Measurements from ENCODE around the gene TNIK.

DNA sequence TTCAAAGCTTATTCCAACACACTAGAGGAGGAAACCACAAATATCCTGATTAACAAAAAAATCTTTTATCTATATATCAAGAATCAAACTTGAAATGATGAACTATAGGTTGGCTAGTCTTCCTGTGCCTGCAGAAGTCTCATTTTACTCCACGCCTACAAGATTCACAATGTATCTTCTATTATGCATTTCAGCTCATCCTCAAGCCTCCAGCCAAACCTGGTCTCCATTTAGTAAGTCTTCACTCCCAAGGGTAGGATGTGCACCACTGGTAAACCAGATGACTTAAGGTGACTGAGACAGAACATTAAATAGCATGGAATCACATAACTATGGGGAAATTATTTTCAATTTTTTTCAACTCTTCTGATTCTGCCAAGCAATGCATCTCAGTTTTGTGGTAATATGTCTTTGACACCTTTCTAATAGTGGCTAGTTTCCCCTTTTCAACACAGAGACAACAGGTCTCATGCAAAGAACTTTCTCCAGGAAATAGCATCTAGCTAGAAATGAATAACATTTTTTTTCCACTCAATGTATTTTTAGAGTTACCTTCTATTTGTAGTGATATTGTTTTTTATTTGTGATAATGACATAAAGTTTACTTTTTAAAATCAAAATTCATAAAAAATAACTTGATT, 166.9 kb downstream of the TNIK start:
- TF ChIP-seq, protein P1, sequence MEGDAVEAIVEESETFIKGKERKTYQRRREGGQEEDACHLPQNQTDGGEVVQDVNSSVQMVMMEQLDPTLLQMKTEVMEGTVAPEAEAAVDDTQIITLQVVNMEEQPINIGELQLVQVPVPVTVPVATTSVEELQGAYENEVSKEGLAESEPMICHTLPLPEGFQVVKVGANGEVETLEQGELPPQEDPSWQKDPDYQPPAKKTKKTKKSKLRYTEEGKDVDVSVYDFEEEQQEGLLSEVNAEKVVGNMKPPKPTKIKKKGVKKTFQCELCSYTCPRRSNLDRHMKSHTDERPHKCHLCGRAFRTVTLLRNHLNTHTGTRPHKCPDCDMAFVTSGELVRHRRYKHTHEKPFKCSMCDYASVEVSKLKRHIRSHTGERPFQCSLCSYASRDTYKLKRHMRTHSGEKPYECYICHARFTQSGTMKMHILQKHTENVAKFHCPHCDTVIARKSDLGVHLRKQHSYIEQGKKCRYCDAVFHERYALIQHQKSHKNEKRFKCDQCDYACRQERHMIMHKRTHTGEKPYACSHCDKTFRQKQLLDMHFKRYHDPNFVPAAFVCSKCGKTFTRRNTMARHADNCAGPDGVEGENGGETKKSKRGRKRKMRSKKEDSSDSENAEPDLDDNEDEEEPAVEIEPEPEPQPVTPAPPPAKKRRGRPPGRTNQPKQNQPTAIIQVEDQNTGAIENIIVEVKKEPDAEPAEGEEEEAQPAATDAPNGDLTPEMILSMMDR (IDR thresholded peaks at IDR 0.05) = no peak
- TF ChIP-seq, protein P2, sequence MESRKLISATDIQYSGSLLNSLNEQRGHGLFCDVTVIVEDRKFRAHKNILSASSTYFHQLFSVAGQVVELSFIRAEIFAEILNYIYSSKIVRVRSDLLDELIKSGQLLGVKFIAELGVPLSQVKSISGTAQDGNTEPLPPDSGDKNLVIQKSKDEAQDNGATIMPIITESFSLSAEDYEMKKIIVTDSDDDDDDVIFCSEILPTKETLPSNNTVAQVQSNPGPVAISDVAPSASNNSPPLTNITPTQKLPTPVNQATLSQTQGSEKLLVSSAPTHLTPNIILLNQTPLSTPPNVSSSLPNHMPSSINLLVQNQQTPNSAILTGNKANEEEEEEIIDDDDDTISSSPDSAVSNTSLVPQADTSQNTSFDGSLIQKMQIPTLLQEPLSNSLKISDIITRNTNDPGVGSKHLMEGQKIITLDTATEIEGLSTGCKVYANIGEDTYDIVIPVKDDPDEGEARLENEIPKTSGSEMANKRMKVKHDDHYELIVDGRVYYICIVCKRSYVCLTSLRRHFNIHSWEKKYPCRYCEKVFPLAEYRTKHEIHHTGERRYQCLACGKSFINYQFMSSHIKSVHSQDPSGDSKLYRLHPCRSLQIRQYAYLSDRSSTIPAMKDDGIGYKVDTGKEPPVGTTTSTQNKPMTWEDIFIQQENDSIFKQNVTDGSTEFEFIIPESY (IDR thresholded peaks at IDR 0.05; ENCODE audit: borderline replicate concordance, low read depth) = no peak
- TF ChIP-seq FOXM1 (IDR thresholded peaks at IDR 0.05; ENCODE audit: low read depth) = no peak
- TF ChIP-seq RFX5 (IDR thresholded peaks at IDR 0.05; ENCODE audit: low read length) = no peak
- TF ChIP-seq TEAD4 (IDR thresholded peaks at IDR 0.05; ENCODE audit: borderline replicate concordance, insufficient read depth) = no peak
- no peak for TF ChIP-seq POLR2AphosphoS5 (IDR thresholded peaks at IDR 0.05; ENCODE audit: low read depth, low read length)
- no peak for TF ChIP-seq EP300 (IDR thresholded peaks at IDR 0.05; ENCODE audit: borderline replicate concordance in 1 of 2, low read depth in 1 of 2, low read length in 1 of 2)
- TF ChIP-seq, protein P3, sequence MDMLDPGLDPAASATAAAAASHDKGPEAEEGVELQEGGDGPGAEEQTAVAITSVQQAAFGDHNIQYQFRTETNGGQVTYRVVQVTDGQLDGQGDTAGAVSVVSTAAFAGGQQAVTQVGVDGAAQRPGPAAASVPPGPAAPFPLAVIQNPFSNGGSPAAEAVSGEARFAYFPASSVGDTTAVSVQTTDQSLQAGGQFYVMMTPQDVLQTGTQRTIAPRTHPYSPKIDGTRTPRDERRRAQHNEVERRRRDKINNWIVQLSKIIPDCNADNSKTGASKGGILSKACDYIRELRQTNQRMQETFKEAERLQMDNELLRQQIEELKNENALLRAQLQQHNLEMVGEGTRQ (IDR thresholded peaks at IDR 0.05; ENCODE audit: borderline replicate concordance, low read depth, low read length) = no peak
